Activated CD4-positive, alpha-beta T cell treated with anti-CD3 and anti-CD28 coated beads, Interleukin-2, amount 50 U/mL, for 4 hours (primary cell): Measurements from ENCODE around the gene SNX22.
A peak's percentile ranks its signal among the peaks of the same experiment; 100 is the strongest.

Source experiments
- DNase-seq, 2 experiments: peaks; one replicate each; pipeline ENCODE4 v3.0.0-alpha.2; 2020

Gene SNX22

GRCh38 chr15:64136347-64136746 is 15.2 kb upstream of the SNX22 start:
- no peak for DNase-seq

DNA sequence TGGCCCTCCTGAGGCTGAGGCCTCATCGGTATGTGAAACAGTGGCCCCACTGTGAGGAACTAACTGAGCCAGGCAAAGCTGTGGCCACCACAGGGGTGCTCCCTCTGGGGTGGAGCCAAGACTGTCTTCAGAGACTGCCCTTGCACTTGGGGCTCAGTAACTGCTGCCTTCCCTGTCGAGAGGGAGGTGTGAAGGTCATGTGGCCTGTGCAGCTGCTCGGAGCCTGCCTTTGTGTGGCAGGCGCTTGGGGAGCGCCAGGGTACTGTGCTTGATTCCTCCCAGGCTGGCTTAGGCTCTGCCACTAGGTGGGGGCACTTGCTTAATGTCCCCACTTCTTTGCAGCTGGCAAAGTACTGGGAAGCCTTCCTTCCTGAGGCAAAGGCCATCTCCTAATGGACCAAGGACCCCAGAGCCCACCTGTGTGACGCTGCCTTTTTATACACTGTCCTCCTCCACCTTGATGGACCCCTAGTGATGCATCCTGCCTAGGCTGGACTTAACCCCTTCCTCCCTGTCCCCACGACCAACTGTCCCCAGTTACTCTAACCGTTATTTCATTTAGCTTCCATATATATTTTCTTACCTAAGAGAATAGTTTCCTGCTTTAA is 14.2 kb upstream of the SNX22 start:
- no peak for DNase-seq

DNA sequence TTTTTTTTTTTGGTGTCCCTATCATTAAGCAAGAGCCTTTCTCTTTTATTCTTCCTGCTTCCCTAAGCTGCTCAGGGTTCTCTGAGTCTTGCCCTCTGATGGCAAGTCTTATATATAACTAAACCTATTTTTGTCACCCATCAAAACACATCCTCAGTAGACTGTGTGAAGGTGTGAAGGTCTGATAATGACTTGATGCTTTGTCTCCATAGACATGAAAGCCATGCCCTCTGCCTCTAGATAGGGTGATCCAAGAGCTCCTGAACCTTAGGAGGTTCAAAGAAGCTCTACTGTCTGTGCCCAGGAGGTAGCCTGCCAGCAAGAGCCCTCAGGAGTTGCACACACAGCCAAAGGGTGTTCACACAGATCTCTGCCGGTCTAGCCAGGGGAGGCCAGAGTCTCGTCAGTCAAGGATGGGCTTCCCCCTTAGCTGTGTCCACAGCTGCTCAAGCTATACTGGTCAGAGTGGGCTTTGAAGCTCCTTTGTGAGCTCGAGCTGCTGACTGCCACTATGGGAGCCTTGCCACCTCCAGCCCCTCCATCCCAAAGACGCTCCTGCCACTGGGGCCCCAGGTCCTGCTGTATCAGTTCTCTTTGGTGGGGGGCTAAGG is 13.1 kb upstream of the SNX22 start:
- no peak for DNase-seq

- no peak for DNase-seq
Measured at GRCh38 chr15:64141798-64142512, 9.6 kb upstream of the SNX22 start.

GRCh38 chr15:64143276-64143675 is 8.3 kb upstream of the SNX22 start:
- no peak for DNase-seq

- no peak for DNase-seq
Measured at GRCh38 chr15:64144192-64144564, 7.4 kb upstream of the SNX22 start.

DNA sequence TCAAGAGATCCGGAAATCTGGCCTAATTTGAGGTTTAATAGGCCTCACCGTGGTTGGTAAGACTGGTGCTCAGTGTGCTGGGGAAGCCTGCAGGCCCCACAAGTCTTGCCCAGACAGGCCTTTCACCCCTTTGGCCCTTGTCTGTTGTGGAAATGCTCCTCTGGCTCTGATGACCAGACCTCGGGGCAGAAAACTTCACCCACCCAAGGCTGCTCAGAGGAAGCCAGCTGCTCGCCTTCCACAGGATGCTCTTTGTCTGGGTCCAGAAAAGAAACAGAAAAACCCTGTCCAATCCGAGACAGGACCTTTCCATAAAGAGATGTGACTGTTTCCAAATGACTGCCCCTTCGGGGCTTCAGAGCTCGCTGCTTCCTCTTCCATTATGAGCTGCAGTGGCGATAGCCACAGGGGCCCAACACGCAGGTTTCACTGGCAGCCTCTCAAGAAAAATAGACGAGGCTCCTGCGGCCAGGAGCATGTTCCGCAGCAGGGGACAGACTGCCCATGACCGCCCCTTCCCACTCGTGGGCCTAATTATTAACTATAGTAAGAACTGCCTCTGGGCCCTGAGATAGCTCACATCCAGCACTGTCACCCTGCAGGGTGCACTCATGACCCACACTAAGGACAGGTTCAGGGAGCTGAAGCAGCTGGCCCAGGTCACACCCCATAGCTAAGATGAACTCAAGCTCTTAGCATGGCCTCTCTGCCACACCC is 6.8 kb upstream of the SNX22 start:
- DNase-seq, result no peak

DNA sequence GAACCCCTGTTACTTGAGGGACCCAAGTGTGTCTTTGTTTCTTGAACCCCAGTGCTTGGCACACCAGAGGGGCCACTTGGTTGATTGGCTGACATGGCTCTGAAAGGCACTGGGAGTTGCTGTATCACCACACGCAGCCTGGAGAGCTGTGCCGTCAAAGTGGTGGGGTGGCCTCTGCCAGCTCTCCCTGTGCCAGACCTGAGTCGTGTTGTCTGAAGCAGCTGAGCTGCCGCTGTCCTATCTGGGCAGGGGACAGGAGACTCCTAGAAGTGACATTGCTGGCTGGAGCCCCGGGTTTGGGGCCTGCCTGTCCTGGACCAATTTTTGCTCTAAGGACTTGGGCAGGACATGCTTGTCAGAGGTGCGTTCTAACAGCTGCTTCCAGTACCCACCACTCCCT is 5.5 kb upstream of the SNX22 start:
- no peak for DNase-seq

GRCh38 chr15:64146520-64146884 is 5.0 kb upstream of the SNX22 start:
- DNase-seq, result no peak

GRCh38 chr15:64146885-64147681 is 4.4 kb upstream of the SNX22 start:
- no peak for DNase-seq

DNA sequence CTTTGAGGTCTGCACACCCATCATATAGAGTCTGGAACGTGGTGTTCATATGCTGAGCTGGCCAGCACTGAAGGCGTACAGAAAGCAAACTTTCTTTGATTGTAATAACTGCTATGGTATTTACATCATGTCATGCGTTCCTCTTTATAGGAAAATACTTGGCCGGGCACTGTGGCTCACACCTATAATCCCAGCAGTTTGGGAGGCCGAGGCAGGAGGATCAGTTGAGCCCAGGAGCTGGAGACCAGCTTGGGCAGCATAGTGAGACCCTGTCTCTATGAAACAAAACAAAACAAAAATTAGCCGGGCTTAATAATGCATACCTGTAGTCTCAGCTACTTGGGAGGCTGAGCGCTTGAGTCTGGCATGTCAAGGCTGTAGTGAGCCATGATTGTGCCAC is 3.4 kb upstream of the SNX22 start:
- DNase-seq, result no peak

DNA sequence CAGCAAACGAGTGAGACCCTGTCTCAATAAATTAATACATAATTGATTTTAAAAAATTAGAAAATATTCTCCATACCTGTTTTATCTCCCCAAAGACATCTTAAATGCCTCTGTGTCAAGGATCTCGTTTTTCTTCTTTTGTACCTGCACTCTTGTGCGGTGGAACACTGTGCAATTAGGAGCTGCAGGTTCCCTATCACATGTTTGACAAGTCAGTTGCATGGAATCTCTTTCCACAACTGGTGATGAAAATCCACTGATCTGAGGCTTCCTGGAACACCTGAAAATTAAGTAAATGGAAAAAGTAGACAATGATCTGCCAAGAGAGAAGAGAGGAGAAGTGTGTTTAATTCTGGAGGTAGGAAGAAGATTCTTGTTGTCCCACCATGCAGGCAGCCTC is 3.0 kb upstream of the SNX22 start:
- no peak for DNase-seq

DNA sequence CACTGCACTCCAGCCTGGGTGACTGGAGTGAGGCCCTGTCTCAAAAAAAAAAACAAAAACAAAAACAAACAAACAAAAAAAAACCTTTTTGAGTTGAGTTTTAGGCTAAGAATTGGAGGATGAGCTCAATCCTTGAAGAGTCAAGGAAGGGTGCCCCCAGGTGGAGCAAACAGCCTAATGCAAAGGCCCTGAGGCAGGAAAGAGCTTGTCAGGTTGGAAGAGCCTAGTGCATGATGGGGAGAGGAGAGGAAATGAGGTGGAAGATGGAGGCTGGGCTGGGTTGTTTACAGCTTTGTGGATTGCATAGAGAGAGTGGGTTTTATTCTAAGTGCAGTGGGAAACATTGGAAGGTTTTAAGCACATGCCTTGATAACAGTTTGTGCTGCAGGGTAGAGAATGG is 2.1 kb upstream of the SNX22 start:
- DNase-seq, result no peak

DNA sequence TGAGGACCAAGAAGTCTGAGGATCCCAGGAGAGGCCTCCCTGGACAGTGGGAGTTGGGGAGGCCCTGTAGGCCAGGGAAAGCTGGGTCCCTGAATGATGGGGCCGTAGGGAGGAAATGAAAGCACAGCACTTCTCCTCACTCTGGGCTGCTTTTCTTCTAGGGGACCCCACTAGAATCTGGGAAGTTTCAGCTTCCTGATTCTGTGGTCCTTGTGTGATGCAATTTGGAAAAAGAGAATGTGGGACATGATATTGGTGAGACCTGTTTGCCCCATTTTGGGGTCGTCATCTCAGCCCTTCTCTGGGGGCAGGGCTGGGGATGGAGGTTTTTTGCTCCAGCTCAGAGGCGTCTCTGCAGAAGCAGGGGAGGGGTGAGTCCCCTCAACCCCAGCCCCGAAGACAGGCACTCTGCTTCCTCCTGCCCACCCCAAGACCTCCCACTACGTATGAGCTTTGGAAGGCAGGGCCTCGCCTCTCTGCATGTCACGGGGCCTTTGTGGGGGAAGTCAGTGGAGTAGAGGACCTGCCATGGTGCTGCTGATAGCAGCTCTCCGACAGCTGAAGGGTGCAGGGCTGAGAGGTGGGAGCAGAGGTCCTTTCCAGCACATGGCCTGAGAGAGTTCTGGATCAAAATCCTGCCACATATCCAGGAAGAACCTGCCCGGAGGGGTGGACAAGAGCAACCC is 1.5 kb upstream of the SNX22 start:
- DNase-seq, result no peak

GRCh38 chr15:64152507-64153387 is 1.2 kb downstream of the SNX22 start:
- no peak for DNase-seq

DNA sequence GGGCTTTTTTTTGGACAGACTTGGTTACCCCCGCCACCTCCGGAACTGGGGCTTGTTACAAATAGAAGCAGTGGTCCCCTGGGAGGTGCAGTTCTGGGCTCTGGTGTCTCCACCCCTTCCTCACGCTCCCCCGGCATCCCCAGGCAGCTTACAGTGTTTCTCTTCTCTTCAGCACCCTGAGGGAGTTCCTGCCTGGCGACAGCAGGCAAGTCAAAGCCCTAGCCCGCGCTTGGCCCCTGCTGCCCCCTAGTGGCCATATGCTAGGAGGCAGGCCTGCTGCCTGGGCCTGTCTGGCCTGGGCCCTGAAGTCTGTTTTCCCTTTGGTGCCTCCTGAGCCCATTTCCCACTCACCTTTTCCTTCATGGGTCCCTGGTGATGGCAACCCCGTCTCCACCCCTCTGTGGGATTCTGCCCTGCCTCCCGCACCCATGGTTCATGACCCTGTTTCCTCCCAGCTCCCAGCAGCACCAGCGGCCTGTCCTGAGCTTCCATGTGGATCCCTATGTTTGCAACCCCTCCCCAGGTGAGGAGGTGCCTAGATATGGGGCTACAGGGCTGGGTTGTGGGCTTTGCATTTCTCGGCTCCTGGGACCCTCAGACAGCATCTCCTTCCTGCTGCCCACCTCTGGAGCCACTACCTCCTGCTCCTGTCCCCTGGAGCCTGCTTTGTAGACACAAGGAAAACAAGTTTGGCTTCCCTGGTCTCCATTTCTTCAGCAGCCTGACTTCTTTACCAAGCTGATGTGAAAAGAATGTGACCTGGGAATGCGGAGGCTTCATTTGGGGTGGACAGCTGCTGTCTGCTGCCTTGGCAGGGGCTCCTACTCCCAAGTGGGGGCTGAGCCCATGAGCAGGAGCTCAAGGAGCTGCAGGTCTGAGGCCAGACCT is 2.2 kb downstream of the SNX22 start:
- peak; percentile 89 to 92 for DNase-seq

DNA sequence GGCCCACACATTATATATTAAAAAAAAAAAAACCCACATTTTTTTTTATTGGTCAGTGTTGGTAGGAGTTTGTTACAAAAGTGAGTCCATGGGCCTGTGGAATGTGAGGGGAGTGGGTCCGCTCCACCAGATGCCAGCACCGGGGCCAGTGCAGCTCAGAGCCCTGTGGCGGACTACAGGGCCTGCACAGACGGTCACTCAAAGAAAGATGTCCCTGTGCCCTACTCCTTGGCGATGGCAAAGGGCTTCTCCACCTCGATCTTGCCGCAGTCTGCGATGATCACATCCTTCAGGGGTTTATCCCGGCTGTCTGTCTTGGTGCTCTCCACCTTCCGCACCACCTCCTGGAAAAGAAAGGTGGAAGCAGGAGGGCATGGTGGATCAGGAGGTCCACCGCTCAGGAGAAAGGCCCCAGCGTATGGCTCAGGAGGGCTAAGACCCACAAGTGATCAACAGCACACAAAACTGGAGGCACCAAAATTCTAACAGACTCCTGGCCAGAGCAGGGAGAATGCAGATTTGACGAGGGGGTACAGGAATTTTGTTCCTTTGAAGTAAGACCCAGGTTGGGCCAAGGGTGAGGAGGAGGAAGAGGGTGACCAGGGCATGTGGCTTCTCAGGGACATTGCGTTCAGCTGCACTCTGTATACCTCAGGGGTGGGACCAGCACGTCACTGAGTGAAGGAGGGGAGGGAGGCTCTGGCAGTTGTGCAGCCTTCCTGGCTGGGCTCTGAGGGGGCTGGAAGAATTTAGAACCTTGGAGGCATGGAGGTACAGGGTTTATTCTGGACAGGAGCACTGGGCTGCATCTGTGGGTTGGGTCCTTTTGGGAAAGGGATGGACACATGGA is 4.5 kb downstream of the SNX22 start:
- DNase-seq, result no peak

DNA sequence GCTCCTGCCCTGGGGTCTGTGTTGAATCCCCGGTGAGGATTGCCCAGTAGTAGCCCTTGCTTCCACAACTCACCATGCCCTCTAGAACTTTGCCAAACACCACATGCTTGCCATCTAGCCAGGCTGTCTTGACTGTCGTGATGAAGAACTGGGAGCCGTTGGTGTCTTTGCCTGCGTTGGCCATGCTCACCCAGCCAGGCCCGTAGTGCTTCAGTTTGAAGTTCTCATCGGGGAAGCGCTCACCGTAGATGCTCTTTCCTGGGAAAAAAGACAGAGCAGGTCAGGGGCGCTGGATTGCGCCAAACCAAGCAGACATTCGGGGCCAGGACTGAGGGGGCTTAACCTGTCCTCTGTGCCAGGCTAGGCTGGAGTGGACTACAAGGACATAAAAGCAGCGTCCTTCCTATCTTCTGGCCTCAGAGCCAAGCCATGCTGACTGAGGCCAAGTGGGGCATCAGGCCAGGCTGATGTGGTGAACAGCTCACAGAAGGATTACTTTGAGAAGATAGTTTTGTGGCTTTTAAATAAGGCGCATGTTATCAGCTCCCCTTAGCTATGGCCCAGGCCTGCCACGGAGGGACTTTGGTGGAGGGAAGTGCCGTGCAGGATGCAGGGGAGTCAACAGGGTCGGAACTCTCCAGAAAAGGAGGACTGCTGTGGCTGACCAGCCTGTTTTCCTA is 5.3 kb downstream of the SNX22 start:
- DNase-seq, result no peak

- no peak for DNase-seq
Measured at GRCh38 chr15:64157599-64158125, 6.1 kb downstream of the SNX22 start.
